GM11168 (cell line): Measurements from ENCODE around the gene CXCL1.

Source experiments
- in situ Hi-C: fragments of 300-500 bp; cut with MboI; formaldehyde crosslinking; loops from one replicate; pipeline ENCODE4 v1.12.0; 2022; ENCODE audit warnings: low sequenced_read_pairs; ENCODE audit not compliant: unreplicated experiment

The CXCL1 gene

GRCh38 chr4:73908965-73909364 is 39.8 kb downstream of the CXCL1 start:
- in situ Hi-C loops = no loop called here

GRCh38 chr4:73911746-73912145 is 42.6 kb downstream of the CXCL1 start:
- in situ Hi-C loops = no loop called here

- in situ Hi-C loops = no loop called here
Observed at GRCh38 chr4:73912191-73912590, 43.0 kb downstream of the CXCL1 start.

GRCh38 chr4:73914071-73914470 is 44.9 kb downstream of the CXCL1 start:
- in situ Hi-C loops = no loop called here

GRCh38 chr4:73916172-73916925 is 47.2 kb downstream of the CXCL1 start:
- in situ Hi-C loops = no loop called here

GRCh38 chr4:73917081-73917501 is 47.9 kb downstream of the CXCL1 start:
- in situ Hi-C loops = no loop called here

GRCh38 chr4:73918058-73918457 is 48.9 kb downstream of the CXCL1 start:
- in situ Hi-C loops = no loop called here

GRCh38 chr4:73919691-73920090 is 50.5 kb downstream of the CXCL1 start:
- in situ Hi-C loops = no loop called here
